HEK293 (cell line): ENCODE measurements around the gene PTX4.

ENCODE experiments used
- CTCF ChIP-seq: fragments of 450-650 bp; formaldehyde crosslinking; IDR thresholded peaks from 2 replicates; pipeline ENCODE4 v1.5.1; 2016; ENCODE audit warnings: missing biosample characterization, missing genetic modification characterization
- PBX3 ChIP-seq: sonication (generic); formaldehyde crosslinking; IDR thresholded peaks from 2 replicates; pipeline ENCODE4 v1.8.1; 2022; ENCODE audit warnings: mild to moderate bottlenecking, moderate library complexity, missing genetic modification reagents
- SETDB1 ChIP-seq: IDR thresholded peaks from one replicate; pipeline ENCODE4 v1.6.1; 2017; ENCODE audit warnings: mild to moderate bottlenecking, low read length, moderate library complexity, mixed read lengths; ENCODE audit not compliant: insufficient read length
- SP3 ChIP-seq: fragments of 450-650 bp; formaldehyde crosslinking; IDR thresholded peaks from 2 replicates; pipeline ENCODE4 v1.5.1; 2016; ENCODE audit warnings: missing biosample characterization, missing genetic modification characterization
- ZBTB17 ChIP-seq: fragments of 450-650 bp; formaldehyde crosslinking; IDR thresholded peaks from 2 replicates; pipeline ENCODE4 v1.5.1; 2016; ENCODE audit warnings: missing biosample characterization, missing genetic modification characterization
- ZFP37 ChIP-seq: fragments of 450-650 bp; formaldehyde crosslinking; IDR thresholded peaks from 2 replicates; pipeline ENCODE4 v1.5.1; 2016; ENCODE audit warnings: missing biosample characterization, missing genetic modification characterization
- ZNF274 ChIP-seq, 2 experiments: fragments of 200-500 bp in 1 of 2; fragments of 450-650 bp in 1 of 2; sonication (Bioruptor generic) in 1 of 2; formaldehyde crosslinking in 1 of 2; IDR thresholded peaks; 2 replicates each; pipeline versions ENCODE4 v1.5.1 to v1.6.1; 2014 to 2016; ENCODE audit warnings: borderline replicate concordance in 1 of 2, inconsistent platforms in 1 of 2, low read length in 1 of 2, missing biosample characterization in 1 of 2, missing genetic modification characterization in 1 of 2
- ZNF292 ChIP-seq: fragments of 450-650 bp; formaldehyde crosslinking; IDR thresholded peaks from 2 replicates; pipeline ENCODE4 v1.5.1; 2016; ENCODE audit warnings: low read depth, missing biosample characterization, missing genetic modification characterization, borderline replicate concordance
- ZNF324 ChIP-seq: fragments of 450-650 bp; formaldehyde crosslinking; IDR thresholded peaks from 2 replicates; pipeline ENCODE4 v1.5.1; 2016; ENCODE audit warnings: missing biosample characterization, missing genetic modification characterization
- ZNF394 ChIP-seq: fragments of 450-650 bp; formaldehyde crosslinking; IDR thresholded peaks from 2 replicates; pipeline ENCODE4 v1.5.1; 2016; ENCODE audit warnings: missing biosample characterization, missing genetic modification characterization, mild to moderate bottlenecking, moderate library complexity, borderline replicate concordance
- ZNF398 ChIP-seq: fragments of 450-650 bp; formaldehyde crosslinking; IDR thresholded peaks from 2 replicates; pipeline ENCODE4 v1.5.1; 2017; ENCODE audit warnings: missing biosample characterization, missing genetic modification characterization
- ZNF404 ChIP-seq: fragments of 450-650 bp; formaldehyde crosslinking; IDR thresholded peaks from 2 replicates; pipeline ENCODE4 v1.5.1; 2017; ENCODE audit warnings: missing biosample characterization, missing genetic modification characterization
- TF ChIP-seq, protein P1 (sequence below): fragments of 450-650 bp; IDR thresholded peaks from 2 replicates; pipeline ENCODE4 v1.5.1; 2018; ENCODE audit warnings: missing biosample characterization, mild to moderate bottlenecking, missing genetic modification characterization

- TF ChIP-seq SETDB1 (no peak), ZNF274 (IDR thresholded peaks at IDR 0.05; ENCODE audit: low read length) (no peak), ZNF274 (tag by site-specific recombination; IDR thresholded peaks at IDR 0.05; ENCODE audit: borderline replicate concordance) (no peak), ZNF394 (tag by site-specific recombination) (no peak), CTCF (no peak), SP3 (tag by site-specific recombination) (no peak), ZNF324 (tag by site-specific recombination) (no peak), ZBTB17 (tag by site-specific recombination) (no peak), PBX3 (no peak), ZNF292 (tag by site-specific recombination) (no peak), ZNF398 (tag by site-specific recombination) (no peak), ZFP37 (no peak), ZNF404 (tag by site-specific recombination) (no peak)
- TF ChIP-seq, protein P1, sequence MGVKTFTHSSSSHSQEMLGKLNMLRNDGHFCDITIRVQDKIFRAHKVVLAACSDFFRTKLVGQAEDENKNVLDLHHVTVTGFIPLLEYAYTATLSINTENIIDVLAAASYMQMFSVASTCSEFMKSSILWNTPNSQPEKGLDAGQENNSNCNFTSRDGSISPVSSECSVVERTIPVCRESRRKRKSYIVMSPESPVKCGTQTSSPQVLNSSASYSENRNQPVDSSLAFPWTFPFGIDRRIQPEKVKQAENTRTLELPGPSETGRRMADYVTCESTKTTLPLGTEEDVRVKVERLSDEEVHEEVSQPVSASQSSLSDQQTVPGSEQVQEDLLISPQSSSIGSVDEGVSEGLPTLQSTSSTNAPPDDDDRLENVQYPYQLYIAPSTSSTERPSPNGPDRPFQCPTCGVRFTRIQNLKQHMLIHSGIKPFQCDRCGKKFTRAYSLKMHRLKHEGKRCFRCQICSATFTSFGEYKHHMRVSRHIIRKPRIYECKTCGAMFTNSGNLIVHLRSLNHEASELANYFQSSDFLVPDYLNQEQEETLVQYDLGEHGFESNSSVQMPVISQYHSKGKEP (tag by site-specific recombination), result no peak
Measured at GRCh38 chr16:1454561-1454960, 34.2 kb downstream of the PTX4 start.
